Hepatocyte (in vitro differentiated cells): Measurements from ENCODE around the gene BAZ2B.

Source experiments
- CTCF ChIP-seq: fragments of 200-600 bp; sonication (generic); IDR thresholded peaks from 2 replicates; pipeline ENCODE4 v1.5.1; 2016; ENCODE audit warnings: antibody characterized with exemption, mild to moderate bottlenecking; ENCODE audit not compliant: poor library complexity
- EZH2 ChIP-seq: fragments of 200-600 bp; sonication (generic); IDR thresholded peaks from 2 replicates; pipeline ENCODE4 v1.6.1; 2016; ENCODE audit warnings: antibody characterized with exemption, mild to moderate bottlenecking, borderline replicate concordance
- EZH2phosphoT487 ChIP-seq: fragments of 200-600 bp; sonication (generic); IDR thresholded peaks from one replicate; pipeline ENCODE4 v1.6.1; 2018; ENCODE audit warnings: antibody characterized with exemption, mild to moderate bottlenecking, low read depth, moderate library complexity; ENCODE audit not compliant: unreplicated experiment, severe bottlenecking

- TF ChIP-seq EZH2, result no peak
- no peak for TF ChIP-seq CTCF
- TF ChIP-seq EZH2phosphoT487, result no peak
Measured at GRCh38 chr2:159585622-159586021, 30.7 kb downstream of the BAZ2B start.
